SU-DHL-6 (cell line): Measurements from ENCODE around the gene EXOC3.

Experiments used
- EZH2phosphoT487 ChIP-seq: fragments of 200-600 bp; sonication (generic), shearing (Covaris generic); conservative IDR thresholded peaks from 2 replicates; pipeline ENCODE4 v1.6.1; 2018; ENCODE audit warnings: mild to moderate bottlenecking, antibody characterized with exemption, low read length, moderate library complexity, mixed read lengths
- TF ChIP-seq, protein P1 (sequence below): fragments of 200-600 bp; sonication (generic); IDR thresholded peaks from one replicate; pipeline ENCODE4 v1.5.1; 2017; ENCODE audit warnings: antibody characterized with exemption, mild to moderate bottlenecking, low read length, moderate library complexity; ENCODE audit not compliant: insufficient read depth, poor library complexity, severe bottlenecking

DNA sequence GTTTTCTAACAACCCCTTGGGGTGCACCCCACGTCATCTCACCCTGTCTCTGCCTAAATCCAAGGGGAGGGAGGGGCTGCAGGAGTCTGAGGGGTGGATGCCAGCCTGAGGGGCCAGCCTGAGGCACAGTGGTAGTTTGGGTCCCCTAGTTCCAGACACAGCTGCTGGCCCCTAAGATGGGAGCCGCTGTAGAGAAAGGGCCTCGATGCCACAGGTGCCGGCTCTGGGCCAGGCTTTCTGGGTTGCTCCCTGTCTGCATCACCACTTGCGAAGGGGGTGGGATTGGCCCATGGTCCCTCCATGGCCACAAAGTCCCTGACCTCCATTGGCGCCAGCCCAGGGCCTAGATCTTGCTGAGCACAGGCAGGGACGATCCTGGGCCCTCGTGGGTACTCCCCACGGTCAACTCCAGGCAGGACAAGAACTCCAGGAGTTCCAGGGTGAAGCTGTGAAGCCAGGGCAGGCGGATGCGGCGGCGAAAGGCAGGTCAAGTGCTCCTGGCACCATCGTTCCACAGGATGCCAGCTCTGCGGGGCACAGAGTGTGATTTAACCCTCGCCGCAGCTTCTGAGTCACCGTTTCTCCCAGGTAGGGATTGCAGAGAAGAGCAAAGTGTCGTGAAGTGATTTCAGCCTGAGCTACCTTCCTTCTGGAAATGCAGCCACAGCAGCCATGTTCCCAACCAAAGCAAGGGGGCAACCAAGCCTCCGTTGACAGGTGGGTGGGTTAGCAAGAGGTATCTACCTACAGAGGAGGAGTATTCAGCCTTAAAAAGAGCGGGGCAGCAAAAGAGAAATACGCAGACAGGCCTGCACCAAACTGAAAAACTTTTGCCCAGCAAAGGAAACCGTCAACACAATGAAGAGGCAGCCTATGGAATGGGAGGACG is 41.6 kb upstream of the EXOC3 start:
- TF ChIP-seq, protein P1, sequence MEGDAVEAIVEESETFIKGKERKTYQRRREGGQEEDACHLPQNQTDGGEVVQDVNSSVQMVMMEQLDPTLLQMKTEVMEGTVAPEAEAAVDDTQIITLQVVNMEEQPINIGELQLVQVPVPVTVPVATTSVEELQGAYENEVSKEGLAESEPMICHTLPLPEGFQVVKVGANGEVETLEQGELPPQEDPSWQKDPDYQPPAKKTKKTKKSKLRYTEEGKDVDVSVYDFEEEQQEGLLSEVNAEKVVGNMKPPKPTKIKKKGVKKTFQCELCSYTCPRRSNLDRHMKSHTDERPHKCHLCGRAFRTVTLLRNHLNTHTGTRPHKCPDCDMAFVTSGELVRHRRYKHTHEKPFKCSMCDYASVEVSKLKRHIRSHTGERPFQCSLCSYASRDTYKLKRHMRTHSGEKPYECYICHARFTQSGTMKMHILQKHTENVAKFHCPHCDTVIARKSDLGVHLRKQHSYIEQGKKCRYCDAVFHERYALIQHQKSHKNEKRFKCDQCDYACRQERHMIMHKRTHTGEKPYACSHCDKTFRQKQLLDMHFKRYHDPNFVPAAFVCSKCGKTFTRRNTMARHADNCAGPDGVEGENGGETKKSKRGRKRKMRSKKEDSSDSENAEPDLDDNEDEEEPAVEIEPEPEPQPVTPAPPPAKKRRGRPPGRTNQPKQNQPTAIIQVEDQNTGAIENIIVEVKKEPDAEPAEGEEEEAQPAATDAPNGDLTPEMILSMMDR: no peak
- TF ChIP-seq EZH2phosphoT487: no peak
